ENCODE data around the gene DBNDD1.

DBNDD1 gene

DNA sequence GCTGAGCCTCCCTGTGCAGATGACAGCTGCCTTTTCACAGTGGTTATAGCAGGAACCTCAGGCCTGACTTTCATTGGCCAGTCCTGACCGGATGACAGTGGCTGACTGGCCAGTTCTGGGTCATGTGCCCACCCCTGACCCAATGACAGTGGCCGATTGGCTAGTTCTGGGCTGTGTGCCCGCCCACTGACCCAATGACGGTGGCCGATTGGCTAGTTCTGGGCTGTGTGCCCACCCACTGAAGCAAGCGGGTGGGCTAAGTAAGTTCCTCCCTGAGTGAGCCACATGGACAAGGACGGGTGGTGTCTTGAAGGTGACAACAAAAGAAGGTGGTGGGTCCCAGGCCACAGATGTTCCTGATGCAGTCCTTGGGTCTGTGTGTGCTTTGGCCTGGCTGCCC, 61.2 kb downstream of the DBNDD1 start:
- no peak for DNase-seq

DNA sequence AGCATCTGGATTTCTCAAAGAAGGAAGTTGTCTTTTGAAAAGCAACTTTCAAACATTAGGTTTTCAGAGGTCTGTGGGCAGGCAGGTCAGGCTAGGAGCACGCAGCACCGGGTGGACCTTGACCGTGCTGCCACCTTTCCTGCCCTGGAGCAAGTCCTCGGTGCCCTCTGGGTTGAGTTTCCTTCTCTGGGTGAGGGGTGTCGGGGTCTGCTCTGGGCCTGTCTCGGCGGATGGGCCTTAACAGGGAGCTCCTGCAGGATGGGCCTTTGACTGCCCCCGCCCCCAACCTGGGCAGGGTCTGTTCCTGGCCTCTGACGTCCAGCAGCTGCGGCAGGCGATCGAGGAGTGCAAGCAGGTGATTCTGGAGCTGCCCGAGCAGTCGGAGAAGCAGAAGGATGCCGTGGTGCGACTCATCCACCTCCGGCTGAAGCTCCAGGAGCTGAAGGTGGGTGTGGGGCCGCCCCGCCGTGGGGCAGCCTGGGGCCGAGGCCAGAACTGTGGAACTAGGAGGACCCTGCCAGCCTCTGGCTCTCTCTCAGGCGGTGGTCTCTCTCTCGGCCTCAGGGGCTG, 62.0 kb downstream of the DBNDD1 start:
- DNase-seq, result no peak

DNA sequence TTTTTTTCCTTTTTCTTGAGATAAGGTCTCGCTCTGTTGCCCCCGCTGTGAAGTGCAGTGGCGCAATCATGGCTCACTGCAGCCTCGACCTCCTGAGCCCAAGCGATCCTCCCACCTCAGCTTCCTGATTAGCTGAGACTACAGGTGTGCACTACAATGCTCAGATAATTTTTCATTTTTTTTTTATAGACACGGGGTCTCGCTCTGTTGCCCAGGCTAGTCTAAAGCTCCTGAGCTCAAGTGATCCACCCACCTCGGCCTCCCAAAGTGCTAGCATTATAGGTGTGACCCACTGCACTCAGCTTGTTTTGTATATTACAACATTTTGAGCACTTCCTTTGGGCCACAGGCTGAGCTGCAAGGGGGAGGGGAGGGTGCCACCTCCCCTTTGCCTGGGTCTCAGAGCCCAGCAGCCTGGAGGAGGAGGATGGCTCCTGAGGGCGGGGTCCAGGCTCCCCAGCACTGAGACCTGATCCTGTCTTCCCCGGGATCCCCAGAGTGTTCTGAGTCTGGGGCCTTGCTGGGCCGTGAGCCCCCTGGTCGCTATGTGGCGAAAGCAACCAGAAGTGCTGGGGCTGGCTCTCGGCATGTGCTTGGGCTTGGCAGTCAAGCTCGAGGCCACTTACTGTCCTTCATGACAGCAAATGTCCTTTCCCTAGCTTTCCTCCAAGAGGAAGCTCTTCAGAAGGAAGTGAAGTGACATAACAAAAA, 62.6 kb downstream of the DBNDD1 start:
- no peak for DNase-seq

DNA sequence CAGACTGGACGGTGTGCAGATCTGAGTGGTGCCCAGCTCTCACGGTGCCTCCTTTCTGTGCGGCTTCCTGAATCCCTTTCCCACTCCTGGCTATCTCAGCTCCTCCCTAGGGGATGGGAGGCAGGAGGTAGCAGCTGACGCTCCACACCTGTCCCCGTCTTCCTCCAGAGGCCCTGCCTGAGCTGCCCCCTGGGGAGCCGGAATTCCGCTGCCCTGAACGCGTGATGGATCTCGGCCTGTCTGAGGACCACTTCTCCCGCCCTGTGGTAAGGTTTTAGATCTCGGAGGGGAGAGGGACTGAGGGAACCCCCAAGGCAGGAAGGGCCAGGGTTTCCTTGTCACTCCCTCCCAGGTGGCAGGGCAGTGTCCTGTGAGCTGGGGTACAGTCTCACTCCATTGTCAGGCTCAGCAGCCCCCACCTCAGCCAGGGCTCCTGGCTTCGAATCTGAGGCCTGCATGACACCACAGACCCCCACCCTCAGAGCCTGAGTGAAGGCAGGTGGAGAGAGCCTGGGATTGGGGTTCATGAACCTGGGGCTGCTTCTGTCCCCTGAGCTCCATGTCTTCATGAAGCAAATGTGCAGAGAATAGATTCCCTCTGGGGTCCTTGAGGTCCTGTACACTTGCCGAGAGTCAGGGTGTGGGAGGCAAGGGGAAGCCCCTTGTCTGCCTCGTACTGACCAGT, 64.1 kb downstream of the DBNDD1 start:
- DNase-seq, result no peak

Measured in KG1 (cell line).